Vagina (tissue), 2 donors: ENCODE results near the gene ODAM. TPM values are rescaled to one million over a fixed set of nuclear protein-coding genes. Genes with fewer than 3 reads are reported as not detected.

ENCODE experiments used
- DNase-seq, 2 donors: peaks; one replicate each; pipeline ENCODE4 v3.0.0-alpha.2; 2017; ENCODE audit errors: extremely low spot score in 2 of 2
- H3K27ac ChIP-seq: fragments of 200-600 bp; sonication (generic); one replicate; pipeline ENCODE4 v1.5.1; 2019
- H3K27me3 ChIP-seq: fragments of 200-600 bp; sonication (generic); one replicate; pipeline ENCODE4 v1.5.1; 2019
- H3K36me3 ChIP-seq, 2 donors: fragments of 200-600 bp; sonication (generic); one replicate each; pipeline ENCODE4 v1.5.1; 2017 to 2019
- H3K4me1 ChIP-seq: fragments of 200-600 bp; sonication (generic); one replicate; pipeline ENCODE4 v1.5.1; 2019
- H3K4me3 ChIP-seq, 2 donors: fragments of 200-600 bp; sonication (generic); 1 replicate in 1 of 2; 2 replicates in 1 of 2; pipeline ENCODE4 v1.5.1; 2016 to 2019
- H3K9me3 ChIP-seq: fragments of 200-600 bp; sonication (generic); one replicate; pipeline ENCODE4 v1.5.1; 2019
- CTCF ChIP-seq, 3 experiments: fragments of 450-650 bp in 2 of 3; fragments of 200-600 bp in 1 of 3; sonication (generic) in 1 of 3; IDR thresholded peaks; one replicate each; pipeline ENCODE4 v1.5.1; 2017 to 2019; ENCODE audit warnings: antibody characterized with exemption in 3 of 3, mild to moderate bottlenecking in 2 of 3, moderate library complexity in 2 of 3
- POLR2A ChIP-seq, 2 donors: fragments of 450-650 bp; IDR thresholded peaks; one replicate each; pipeline ENCODE4 v1.6.1; 2017; ENCODE audit warnings: antibody characterized with exemption in 2 of 2, mild to moderate bottlenecking in 2 of 2, moderate library complexity in 2 of 2
- POLR2AphosphoS5 ChIP-seq, 2 donors: sonication (generic); formaldehyde crosslinking; IDR thresholded peaks; one replicate each; pipeline ENCODE4 v1.9.0; 2017; ENCODE audit warnings: antibody characterized with exemption in 2 of 2, mild to moderate bottlenecking in 2 of 2, low read depth in 1 of 2; ENCODE audit not compliant: insufficient read depth in 1 of 2
- intact Hi-C: fragments of 100-400 bp; cut with DNase I; formaldehyde crosslinking; loops from one replicate; pipeline ENCODE4 v1.15.1; 2023
- total RNA-seq: library from RNA; depleted of rRNA; stranded (reverse); fragments of >200 nt; gene quantifications from one replicate; pipeline ENCODE4 v1.2.3, GENCODE V29; 2016

Gene ODAM
- total RNA-seq, 1 donor from 2014 or later = not detected

DNA sequence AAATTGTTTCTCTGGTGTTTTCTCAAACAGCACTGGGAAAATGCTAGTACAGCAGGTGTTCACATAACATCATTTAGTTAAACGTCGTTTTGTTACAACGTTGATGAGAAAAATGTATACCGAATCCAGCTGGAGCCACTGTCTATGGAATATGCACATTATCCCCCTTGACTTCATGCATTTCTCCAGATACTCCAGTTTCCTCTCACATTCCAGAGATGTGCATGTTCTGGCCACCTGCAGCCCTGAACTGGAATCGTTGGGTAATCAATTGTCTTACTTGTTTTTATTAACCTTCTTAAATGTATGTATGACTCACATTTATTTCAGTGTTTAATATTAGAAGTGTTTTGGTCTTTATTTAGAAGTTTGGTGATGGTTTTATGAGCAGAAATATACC, 18.4 kb upstream of the ODAM start:
- H3K4me1 ChIP-seq = no peaks in the 10 kb centered on the region
- H3K4me3 ChIP-seq = no peak overlapping the region
- no peak for DNase-seq
- no peaks in the 10 kb centered on the region for H3K27me3 ChIP-seq
- TF ChIP-seq POLR2A (IDR thresholded peaks at IDR 0.05) (no peak), CTCF (IDR thresholded peaks at IDR 0.05) (no peak), POLR2AphosphoS5 (IDR thresholded peaks at IDR 0.05; ENCODE audit: insufficient read depth in 1 of 2, low read depth in 1 of 2) (no peak)
- H3K9me3 ChIP-seq = no peaks in the 10 kb centered on the region
- no peak overlapping the region for H3K27ac ChIP-seq
- no peaks in the 10 kb centered on the region for H3K36me3 ChIP-seq
- intact Hi-C loops = no loop called here

DNA sequence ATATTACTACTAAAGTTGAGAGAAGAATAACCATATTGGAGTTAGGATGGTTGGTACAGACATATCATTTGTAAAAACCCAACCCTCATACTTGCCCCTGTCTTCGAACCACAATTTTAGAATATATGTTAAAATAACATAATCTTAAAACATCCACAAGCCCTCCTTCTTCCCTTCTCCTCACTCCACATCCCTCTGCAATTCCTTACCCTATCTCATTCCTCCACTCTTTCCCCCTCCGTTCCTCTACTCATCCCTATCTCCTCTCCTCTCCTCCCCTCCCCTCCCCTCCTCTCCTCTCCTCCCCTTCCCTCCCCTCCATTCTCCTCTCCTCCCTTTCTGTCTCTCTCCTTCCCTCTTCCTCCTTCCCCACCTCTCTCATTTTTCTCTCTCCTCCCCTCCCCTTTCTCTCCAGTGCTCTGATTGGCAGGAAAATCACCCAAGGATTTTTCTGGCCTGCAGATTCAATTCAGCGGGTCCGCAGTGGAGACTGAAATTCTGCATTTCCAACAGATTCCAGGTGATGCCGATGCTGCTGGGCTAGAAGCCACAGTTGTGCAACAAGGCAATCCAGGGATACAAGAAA, 17.4 kb upstream of the ODAM start:
- Histone ChIP-seq H3K9me3 (no peaks in the 10 kb centered on the region), H3K4me3 (no peak overlapping the region), H3K4me1 (no peaks in the 10 kb centered on the region), H3K36me3 (no peaks in the 10 kb centered on the region), H3K27me3 (no peaks in the 10 kb centered on the region), H3K27ac (no peak overlapping the region)
- TF ChIP-seq CTCF (IDR thresholded peaks at IDR 0.05) (no peak), POLR2A (IDR thresholded peaks at IDR 0.05) (no peak), POLR2AphosphoS5 (IDR thresholded peaks at IDR 0.05; ENCODE audit: insufficient read depth in 1 of 2, low read depth in 1 of 2) (no peak)
- intact Hi-C loops = no loop called here
- no peak for DNase-seq

DNA sequence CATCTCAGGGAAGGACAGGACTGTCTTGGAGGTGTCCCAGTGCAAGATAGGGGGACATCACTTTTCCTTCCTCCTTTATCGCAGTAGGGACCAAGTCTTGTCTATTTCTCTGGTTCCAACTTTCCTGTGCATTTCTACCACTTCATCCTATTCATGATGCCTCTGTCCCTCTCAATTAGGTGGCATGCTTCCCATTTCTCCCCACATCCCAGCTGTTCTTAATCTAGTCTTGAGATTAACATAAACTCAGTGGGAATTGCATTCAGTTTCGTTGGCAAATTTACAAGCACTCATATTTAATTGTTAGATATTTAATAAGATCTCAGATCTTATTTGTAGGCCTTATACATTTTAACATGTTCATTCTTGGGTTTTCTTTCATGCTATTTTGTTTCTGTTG, 15.7 kb upstream of the ODAM start:
- H3K27ac ChIP-seq = no peak overlapping the region
- H3K4me1 ChIP-seq = no peaks in the 10 kb centered on the region
- H3K4me3 ChIP-seq = no peak overlapping the region
- no peaks in the 10 kb centered on the region for H3K27me3 ChIP-seq
- intact Hi-C loops = no loop called here
- H3K9me3 ChIP-seq = no peaks in the 10 kb centered on the region
- TF ChIP-seq POLR2A (IDR thresholded peaks at IDR 0.05) (no peak), POLR2AphosphoS5 (IDR thresholded peaks at IDR 0.05; ENCODE audit: insufficient read depth in 1 of 2, low read depth in 1 of 2) (no peak), CTCF (IDR thresholded peaks at IDR 0.05) (no peak)
- no peak for DNase-seq
- no peaks in the 10 kb centered on the region for H3K36me3 ChIP-seq

DNA sequence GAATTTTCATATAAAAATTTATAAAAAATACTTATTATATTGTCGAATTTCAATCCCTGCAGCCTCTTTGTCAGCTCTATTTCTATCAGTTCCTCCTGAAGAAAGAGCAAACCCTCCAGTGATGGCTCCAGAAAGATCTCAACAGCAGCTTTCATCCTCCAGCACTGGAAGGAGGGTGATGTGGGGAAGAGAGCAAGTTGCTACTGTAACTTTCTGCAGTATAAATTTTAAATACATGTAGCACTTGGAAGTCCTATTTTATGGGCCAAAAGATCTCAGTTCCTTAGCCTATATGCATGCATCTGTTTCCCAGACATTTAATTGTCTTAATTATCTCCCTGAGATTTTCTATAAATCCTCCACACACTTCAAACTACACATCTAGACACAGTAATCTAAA, 13.7 kb upstream of the ODAM start:
- intact Hi-C loops = no loop called here
- H3K36me3 ChIP-seq = no peaks in the 10 kb centered on the region
- no peaks in the 10 kb centered on the region for H3K27me3 ChIP-seq
- DNase-seq = no peak
- H3K9me3 ChIP-seq = no peaks in the 10 kb centered on the region
- no peak overlapping the region for H3K27ac ChIP-seq
- TF ChIP-seq POLR2AphosphoS5 (IDR thresholded peaks at IDR 0.05; ENCODE audit: insufficient read depth in 1 of 2, low read depth in 1 of 2) (no peak), CTCF (IDR thresholded peaks at IDR 0.05) (no peak), POLR2A (IDR thresholded peaks at IDR 0.05) (no peak)
- no peak overlapping the region for H3K4me3 ChIP-seq
- no peaks in the 10 kb centered on the region for H3K4me1 ChIP-seq

GRCh38 chr4:70182517-70183167, 12.9 kb upstream of the ODAM start:
- Histone ChIP-seq H3K27me3 (no peaks in the 10 kb centered on the region), H3K4me1 (no peaks in the 10 kb centered on the region), H3K9me3 (no peaks in the 10 kb centered on the region), H3K36me3 (no peaks in the 10 kb centered on the region), H3K27ac (no peak overlapping the region), H3K4me3 (no peak overlapping the region)
- intact Hi-C loops = no loop called here
- no peak for DNase-seq
- TF ChIP-seq CTCF (IDR thresholded peaks at IDR 0.05) = no peak
- TF ChIP-seq POLR2A (IDR thresholded peaks at IDR 0.05) = no peak
- TF ChIP-seq POLR2AphosphoS5 (IDR thresholded peaks at IDR 0.05; ENCODE audit: insufficient read depth in 1 of 2, low read depth in 1 of 2) = no peak
